ENCODE results near the gene CSMD2.

Gene CSMD2

GRCh38 chr1:33996281-33996680 lies 168.7 kb downstream of the CSMD2 start:
- no peak for TF ChIP-seq TAF1 (IDR thresholded peaks at IDR 0.05; ENCODE audit: low read depth)
- TF ChIP-seq EP300 (IDR thresholded peaks at IDR 0.05; ENCODE audit: borderline replicate concordance) = no peak
- TF ChIP-seq FOXM1 (IDR thresholded peaks at IDR 0.05; ENCODE audit: borderline replicate concordance, low read depth) = no peak
- TF ChIP-seq ZBTB7A (IDR thresholded peaks at IDR 0.05; ENCODE audit: low read depth) = no peak
- TF ChIP-seq RAD21 (IDR thresholded peaks at IDR 0.05; ENCODE audit: low read depth) = no peak
- no peak for TF ChIP-seq TEAD4 (IDR thresholded peaks at IDR 0.05)
- no peak for TF ChIP-seq YY1 (IDR thresholded peaks at IDR 0.05; ENCODE audit: low read depth)
- no peak for TF ChIP-seq TCF12 (IDR thresholded peaks at IDR 0.05; ENCODE audit: low read depth)
- TF ChIP-seq MAX (IDR thresholded peaks at IDR 0.05) = no peak
- no peak for TF ChIP-seq CEBPB (IDR thresholded peaks at IDR 0.05)

GRCh38 chr1:33993301-33993700 lies 171.7 kb downstream of the CSMD2 start:
- TF ChIP-seq FOXM1 (IDR thresholded peaks at IDR 0.05; ENCODE audit: borderline replicate concordance, low read depth) (no peak), MAX (IDR thresholded peaks at IDR 0.05) (no peak), REST (IDR thresholded peaks at IDR 0.05; ENCODE audit: low read depth) (no peak), TCF12 (IDR thresholded peaks at IDR 0.05; ENCODE audit: low read depth) (no peak), YY1 (IDR thresholded peaks at IDR 0.05; ENCODE audit: low read depth) (no peak), EP300 (IDR thresholded peaks at IDR 0.05; ENCODE audit: borderline replicate concordance) (no peak)

- TF ChIP-seq FOXM1 (IDR thresholded peaks at IDR 0.05; ENCODE audit: borderline replicate concordance, low read depth) = no peak
These were observed 174.7 kb downstream of the CSMD2 start for GRCh38 chr1:33990281-33990680.

GRCh38 chr1:33988161-33988560 lies 176.9 kb downstream of the CSMD2 start:
- no peak for TF ChIP-seq CEBPB (IDR thresholded peaks at IDR 0.05)
- no peak for TF ChIP-seq TAF1 (IDR thresholded peaks at IDR 0.05; ENCODE audit: low read depth)
- no peak for TF ChIP-seq ZBTB7A (IDR thresholded peaks at IDR 0.05; ENCODE audit: low read depth)
- no peak for TF ChIP-seq MAX (IDR thresholded peaks at IDR 0.05)
- TF ChIP-seq FOXM1 (IDR thresholded peaks at IDR 0.05; ENCODE audit: borderline replicate concordance, low read depth) = no peak
- no peak for TF ChIP-seq RAD21 (IDR thresholded peaks at IDR 0.05; ENCODE audit: low read depth)
- no peak for TF ChIP-seq TCF12 (IDR thresholded peaks at IDR 0.05; ENCODE audit: low read depth)
- no peak for TF ChIP-seq CREB1 (IDR thresholded peaks at IDR 0.05; ENCODE audit: low read depth)
- TF ChIP-seq REST (IDR thresholded peaks at IDR 0.05; ENCODE audit: low read depth) = no peak
- no peak for TF ChIP-seq USF1 (IDR thresholded peaks at IDR 0.05)
- no peak for TF ChIP-seq TEAD4 (IDR thresholded peaks at IDR 0.05)

- TF ChIP-seq ZBTB7A (IDR thresholded peaks at IDR 0.05; ENCODE audit: low read depth) (no peak), EGR1 (IDR thresholded peaks at IDR 0.05) (no peak), EP300 (IDR thresholded peaks at IDR 0.05; ENCODE audit: borderline replicate concordance) (no peak), NFIC (IDR thresholded peaks at IDR 0.05) (no peak), MAX (IDR thresholded peaks at IDR 0.05) (no peak), CREB1 (IDR thresholded peaks at IDR 0.05; ENCODE audit: low read depth) (no peak), RAD21 (IDR thresholded peaks at IDR 0.05; ENCODE audit: low read depth) (no peak), FOXM1 (IDR thresholded peaks at IDR 0.05; ENCODE audit: borderline replicate concordance, low read depth) (no peak), TEAD4 (IDR thresholded peaks at IDR 0.05) (no peak), REST (IDR thresholded peaks at IDR 0.05; ENCODE audit: low read depth) (no peak), YY1 (IDR thresholded peaks at IDR 0.05; ENCODE audit: low read depth) (no peak), USF1 (IDR thresholded peaks at IDR 0.05) (no peak), TAF1 (IDR thresholded peaks at IDR 0.05; ENCODE audit: low read depth) (no peak), CEBPB (IDR thresholded peaks at IDR 0.05) (no peak), TCF12 (IDR thresholded peaks at IDR 0.05; ENCODE audit: low read depth) (no peak)
These were observed 178.5 kb downstream of the CSMD2 start for GRCh38 chr1:33986390-33987095.
